T47D (cell line): Measurements from ENCODE around the gene LRRC8C.

Experiments
- DNase-seq, 2 experiments: peaks; one replicate each; pipeline versions ENCODE4 v3.0.0 to v3.0.0-alpha.2; 2011 to 2012; ENCODE audit warnings: low read depth in 1 of 2, low spot score in 1 of 2
- JUND ChIP-seq: IDR thresholded peaks from 2 replicates; pipeline ENCODE4 v1.6.1; 2012; ENCODE audit warnings: low read depth
- in situ Hi-C: cut with HindIII; loops from 2 replicates; pipeline ENCODE4 v1.10.0; 2016; ENCODE audit warnings: low sequenced_read_pairs, low pct_unique_long_range_greater_than_20kb

The LRRC8C gene

DNA sequence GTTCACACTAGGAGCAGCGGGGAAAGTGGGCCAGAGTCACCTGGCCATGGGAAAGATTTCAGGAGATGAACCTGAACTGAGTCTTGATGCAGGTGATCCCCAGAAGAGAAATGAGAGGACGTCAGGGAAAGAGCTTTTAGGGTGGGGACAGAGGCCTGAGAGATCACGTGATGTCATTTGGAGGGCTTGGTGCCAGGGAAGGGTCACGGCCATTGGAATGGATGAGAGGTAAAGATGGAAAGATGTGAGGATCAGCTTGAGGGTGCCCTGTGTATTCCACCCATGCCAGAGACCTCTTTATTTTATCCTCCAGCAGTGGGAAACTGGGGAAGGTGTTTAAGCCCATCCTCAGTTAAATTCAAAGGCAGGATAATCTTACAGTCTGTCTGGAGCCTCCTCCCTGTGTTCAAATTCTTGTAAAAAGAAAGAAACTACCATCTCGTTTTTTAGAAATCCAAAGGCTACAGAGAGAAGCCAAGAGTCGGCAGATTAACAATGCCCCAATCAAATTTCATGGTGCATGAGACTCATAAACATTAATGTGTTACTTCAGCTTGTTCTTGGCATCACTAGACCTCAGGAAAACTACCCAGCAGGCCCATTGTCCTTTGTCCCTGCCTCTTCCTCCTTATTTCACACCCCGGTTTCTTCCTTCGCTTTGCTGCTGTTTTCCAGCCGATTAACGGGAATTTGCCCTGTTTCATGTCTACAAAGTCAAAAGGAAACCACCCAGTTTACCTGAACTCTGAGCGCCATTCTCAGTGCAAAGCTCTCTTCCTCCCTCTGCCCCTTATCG lies 94.8 kb downstream of the LRRC8C start:
- DNase-seq = no peak
- TF ChIP-seq JUND = no peak
- in situ Hi-C loops = no loop called here

DNA sequence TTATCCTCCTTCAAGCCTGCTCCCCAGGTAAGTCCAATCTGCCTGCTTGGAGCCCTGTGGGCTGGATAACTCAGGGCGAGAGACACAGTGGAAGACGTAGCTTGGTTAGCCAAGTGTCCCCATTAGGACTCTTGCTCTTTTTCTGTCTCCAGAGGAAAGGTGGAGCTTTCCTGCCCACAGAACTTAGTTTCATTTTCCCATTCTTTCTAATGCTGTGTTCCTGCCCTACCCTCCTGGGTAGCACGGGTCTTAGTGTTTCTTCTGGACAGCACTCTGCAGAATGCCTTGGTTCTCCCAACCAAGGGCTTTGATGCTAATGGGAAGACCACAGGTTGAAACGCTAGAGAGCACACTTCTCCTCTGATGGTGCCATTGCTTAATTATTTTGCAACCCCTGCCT lies 95.5 kb downstream of the LRRC8C start:
- in situ Hi-C loops = no loop called here
- no peak for DNase-seq
- no peak for TF ChIP-seq JUND

DNA sequence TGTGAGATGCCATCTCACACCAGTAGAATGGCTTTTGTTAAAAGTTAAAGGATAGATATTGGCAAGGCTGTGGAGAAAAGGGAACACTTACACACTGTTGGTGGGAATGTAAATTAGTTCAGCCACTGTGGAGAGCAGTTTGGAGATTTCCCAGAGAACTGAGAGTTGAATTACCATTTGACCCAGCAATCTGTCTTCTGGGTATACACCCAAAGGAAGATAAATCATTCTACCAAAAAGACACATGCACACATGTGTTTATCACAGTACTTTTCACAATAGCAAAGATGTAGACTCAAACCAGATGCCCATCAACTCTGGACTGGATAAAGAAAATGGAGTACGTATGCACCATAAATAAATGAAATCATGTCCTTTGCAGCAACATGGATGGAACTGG lies 99.3 kb downstream of the LRRC8C start:
- in situ Hi-C loops = no loop called here

DNA sequence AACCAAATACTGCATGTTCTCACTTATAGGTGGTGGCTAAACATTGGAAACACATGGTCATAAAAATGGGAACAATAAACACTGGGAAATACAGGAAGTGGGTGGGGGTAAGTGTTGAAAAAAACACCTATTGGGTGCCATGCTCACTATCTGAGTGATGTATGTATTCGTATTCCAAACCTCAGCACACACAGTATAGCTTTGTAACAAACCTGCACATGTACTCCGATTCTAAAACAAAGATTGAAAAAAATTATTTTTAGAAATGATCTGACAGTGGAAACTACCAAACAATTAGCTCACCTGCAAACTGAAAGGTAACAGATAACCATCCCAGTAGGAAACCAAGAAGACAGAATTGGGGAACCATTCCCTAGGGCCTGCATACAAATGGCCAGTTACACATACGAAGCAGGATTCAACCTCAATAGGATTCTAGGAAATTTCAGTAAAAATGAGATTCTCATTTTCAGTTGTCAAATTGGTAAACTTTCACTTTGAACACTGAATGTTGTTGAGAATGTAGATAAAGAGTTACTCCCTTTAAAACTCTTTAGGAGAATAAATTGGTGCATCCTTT lies 99.8 kb downstream of the LRRC8C start:
- in situ Hi-C loops = no loop called here
- DNase-seq = no peak
- TF ChIP-seq JUND = no peak

More for the DNA sequence above, 99.3 kb downstream of the LRRC8C start:
- TF ChIP-seq JUND = no peak
- DNase-seq = no peak

DNA sequence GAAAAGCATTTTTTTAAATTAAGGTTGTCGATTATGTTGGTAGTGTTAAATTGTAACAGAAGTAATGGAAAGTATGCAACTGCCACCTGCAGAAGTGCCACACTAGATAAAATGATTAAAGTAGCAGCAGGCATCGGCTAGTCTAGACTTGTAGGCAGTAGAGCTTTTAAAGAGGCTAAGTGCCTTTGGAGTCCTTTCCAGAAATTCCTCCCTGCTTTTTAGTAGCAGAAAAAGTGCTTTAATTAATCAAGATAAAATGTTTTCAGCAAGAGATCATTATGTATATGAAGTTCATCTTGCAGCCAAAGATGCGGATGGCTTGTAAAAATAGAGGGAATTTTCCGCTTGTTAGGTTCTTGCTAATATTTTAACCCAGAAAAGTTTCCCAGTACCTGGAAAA lies 100.8 kb downstream of the LRRC8C start:
- no peak for TF ChIP-seq JUND
- in situ Hi-C loops = no loop called here
- no peak for DNase-seq

DNA sequence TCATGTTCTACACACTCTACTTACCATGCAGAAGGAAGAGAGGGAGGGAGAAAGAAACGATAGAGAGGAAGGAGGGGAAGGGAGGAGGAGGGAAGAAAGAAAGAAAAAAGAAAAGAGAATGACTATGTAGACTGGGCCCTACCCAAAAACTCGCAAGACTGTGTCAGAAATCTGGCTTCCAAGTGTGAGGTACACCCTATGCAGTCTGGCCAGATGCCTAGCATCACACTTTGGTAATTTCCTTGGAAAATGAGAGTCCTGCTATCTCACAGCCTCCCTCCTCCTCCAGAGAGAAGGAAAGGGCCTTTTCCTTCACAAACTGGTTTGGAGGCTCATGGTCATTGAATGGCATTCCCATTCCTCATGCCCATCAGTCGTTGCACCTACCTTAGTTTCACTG lies 101.5 kb downstream of the LRRC8C start:
- DNase-seq = no peak
- in situ Hi-C loops = no loop called here
- no peak for TF ChIP-seq JUND

DNA sequence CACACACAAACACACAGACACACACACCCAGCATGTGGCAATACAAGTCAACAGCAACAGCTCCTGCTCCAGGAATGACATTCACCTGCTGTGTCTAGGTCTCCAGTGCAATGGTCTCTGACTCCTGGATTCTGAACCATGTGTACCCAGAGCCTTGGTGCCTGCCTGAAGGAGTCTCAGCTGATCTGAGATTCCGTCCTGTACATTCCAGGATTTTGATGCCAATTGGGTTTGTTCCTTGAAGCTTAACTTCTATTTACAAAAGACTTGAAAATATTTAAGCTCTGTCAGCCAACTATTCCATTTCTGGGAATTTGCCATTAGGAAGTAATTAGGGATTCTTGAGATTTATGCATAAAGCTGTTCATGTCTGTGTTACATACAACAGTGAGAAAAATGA lies 102.6 kb downstream of the LRRC8C start:
- peak in 1 of 2 experiments; percentile 15 for DNase-seq
- no peak for TF ChIP-seq JUND
- in situ Hi-C loops = no loop called here

DNA sequence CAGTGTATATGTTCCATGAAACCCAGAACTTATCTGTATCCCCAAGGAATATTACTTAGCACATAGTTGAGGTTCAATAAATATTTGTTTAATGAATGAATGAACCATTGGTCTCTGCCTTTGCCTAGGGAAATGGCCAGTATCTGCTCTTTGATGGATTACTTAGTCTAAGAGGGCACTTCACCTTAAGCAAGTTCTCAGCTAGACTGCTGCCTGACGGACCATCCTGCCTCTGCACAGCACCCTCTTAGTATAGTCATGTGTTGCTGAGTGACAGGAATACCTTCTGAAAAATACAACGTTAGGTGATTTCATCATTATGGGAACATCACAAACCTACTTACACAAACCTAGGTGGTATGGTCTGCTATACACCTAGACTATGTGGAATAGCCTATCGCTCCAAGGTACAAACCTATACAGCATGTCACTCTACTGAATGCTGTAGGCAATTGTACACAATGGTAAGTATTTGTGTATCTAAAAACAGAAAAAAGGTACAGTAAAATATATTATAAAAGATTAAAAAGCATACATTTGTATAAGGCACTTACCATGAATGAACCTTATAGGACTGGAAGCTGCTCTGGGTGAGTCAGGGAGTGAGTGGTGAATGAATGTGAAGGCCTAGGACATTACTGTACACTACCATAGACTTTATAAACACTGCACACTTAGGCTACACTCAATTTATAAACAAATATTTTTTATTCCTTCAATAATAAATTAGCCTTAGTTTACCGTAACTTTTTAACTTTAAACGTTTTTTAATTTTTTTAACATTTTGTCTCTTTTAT lies 104.2 kb downstream of the LRRC8C start:
- in situ Hi-C loops = no loop called here
- TF ChIP-seq JUND = no peak
- DNase-seq = peak in 1 of 2 experiments; percentile 3

DNA sequence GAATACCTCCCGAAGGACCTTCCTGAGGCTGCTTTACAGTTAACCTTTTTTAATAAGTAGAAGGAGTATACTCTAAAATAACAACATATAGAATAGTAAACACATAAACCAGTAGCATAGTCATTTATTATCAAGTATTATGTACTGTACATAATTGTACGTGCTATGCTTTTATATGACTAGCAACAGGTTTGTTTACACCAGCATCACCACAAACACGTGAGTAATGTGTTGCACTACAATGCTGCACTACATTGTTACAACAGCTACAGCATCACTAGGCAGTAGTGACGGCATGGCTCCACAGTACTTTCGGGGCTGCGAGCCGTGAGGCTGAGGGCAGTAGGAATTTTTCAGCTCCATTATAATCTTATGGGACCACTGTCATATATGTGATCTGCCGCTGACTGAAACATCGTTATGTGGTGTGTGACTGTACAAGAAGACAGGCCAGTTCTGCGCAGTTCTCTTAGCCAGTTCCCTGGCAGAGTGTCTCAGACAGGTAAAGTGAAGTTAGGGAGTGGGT lies 105.1 kb downstream of the LRRC8C start:
- DNase-seq = no peak
- TF ChIP-seq JUND = no peak
- in situ Hi-C loops = no loop called here

DNA sequence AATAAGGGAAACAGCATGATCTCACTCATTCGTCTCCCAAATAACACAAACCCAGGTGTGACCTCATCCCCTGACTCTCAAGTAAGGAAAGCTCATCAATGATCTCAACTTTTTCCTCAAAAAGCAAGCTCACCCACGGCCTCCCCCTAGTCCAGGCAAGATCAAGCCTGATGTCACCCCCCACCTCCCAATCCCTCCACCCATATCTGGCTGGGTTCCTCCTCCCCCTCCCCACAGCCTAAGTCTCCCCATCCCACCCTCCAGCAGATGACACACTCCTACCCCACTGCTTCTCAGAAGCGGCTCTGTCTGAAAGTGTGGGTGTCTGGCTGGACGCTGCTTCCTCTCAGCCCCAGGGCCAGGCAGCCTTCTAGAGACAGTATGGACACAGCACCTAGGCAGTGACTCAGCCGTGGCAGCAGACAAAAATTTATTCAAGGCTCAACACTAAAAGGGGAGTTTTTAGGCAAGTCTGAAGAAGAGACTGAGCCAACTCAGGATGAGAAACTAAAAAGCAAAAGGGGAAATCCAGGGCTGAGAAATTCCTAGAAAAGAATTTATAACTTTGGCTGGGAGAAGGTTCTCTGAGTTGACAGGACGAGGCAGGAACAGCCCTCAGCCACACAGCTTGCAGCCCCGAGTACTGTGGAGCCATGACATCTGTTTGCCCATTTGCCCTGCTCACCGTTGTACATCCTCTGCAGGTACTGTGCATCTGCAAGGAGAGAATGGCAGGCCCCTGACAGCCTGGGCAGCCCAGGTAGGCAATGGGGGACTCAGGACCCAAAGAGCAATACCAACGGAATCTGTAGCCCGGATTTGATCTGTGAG lies 106.3 kb downstream of the LRRC8C start:
- in situ Hi-C loops = no loop called here
- no peak for TF ChIP-seq JUND
- DNase-seq = no peak

DNA sequence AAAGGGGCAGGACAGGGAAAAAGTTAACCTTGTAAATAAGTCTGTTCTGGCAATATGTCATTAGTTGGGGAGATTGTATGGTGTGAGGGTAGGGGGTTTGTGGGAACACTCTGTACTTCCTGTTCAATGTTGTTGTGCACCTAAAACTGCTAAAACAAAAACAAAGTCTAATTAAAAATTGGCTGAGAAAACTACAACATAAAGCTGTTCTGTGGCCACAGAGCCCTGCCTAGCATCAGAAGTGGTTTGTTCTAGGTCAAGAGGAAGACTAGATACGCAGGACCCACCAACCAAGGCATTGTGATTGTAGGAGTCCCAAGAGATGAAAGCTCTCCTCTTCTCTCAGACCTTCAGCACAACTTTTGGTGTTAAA lies 106.9 kb downstream of the LRRC8C start:
- in situ Hi-C loops = no loop called here
- no peak for DNase-seq
- TF ChIP-seq JUND = no peak

DNA sequence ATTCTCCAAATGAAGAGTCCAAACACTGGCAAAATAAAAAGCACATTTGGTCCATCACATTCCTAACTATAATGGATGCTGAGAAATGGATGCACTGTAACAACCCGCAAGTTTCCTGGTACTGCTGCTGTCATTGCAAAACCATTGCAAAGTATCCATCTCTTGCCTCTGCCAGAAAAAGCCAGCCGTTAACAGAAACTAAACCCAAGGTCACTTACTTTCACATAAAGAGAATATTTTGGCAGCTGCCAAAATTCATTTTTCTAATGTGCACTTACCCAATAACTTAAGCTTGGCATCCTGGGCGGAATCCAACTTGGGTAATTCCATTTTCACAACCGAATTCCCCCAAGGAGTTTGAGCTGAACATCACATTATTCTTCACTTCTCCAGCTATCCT lies 110.9 kb downstream of the LRRC8C start:
- in situ Hi-C loops = no loop called here
- TF ChIP-seq JUND = no peak
- DNase-seq = no peak
